GM18858 (cell line): ENCODE results near the gene MRM3.
"Not testable (repeated sequence)": the region's sequence is repeated elsewhere in the genome, so short reads cannot be mapped to it uniquely, and the experiment has no call there.

Experiments used
- ATAC-seq: cut with Tn5 transposase; IDR thresholded peaks from one replicate; pipeline ENCODE4 v1.9.1; 2021; ENCODE audit not compliant: unreplicated experiment

Gene MRM3

DNA sequence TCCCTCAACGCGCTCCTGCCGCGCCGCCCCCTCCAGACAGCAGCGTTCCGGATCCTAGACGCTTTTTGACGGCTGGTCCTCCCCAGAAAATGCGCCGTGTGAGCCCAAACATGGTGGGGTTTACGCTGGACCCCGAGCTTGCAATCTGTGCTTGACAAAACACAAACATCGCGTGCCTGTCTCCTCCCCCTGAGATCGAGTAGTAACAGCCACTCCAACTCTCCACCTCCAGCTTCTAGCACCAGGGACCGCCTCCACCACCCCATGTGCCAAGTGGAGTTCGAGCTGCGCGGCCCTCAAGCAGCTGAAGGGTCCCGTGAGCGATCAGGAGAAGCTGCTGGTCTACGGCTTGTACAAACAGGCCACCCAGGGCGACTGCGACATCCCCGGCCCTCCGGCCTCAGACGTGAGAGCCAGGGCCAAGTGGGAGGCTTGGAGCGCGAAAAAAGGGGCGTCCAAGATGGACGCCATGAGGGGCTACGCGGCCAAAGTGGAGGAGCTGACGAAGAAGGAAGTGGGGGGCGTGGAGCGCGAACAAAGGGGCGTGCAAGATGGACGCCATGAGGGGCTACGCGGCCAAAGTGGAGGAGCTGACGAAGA is 29.4 kb upstream of the MRM3 start:
- ATAC-seq = peak; percentile 11

- no peak for ATAC-seq
These were observed 28.7 kb upstream of the MRM3 start for GRCh38 chr17:753418-753817.

- not testable (repeated sequence) for ATAC-seq
These were observed 26.7 kb upstream of the MRM3 start for GRCh38 chr17:755319-755961.

DNA sequence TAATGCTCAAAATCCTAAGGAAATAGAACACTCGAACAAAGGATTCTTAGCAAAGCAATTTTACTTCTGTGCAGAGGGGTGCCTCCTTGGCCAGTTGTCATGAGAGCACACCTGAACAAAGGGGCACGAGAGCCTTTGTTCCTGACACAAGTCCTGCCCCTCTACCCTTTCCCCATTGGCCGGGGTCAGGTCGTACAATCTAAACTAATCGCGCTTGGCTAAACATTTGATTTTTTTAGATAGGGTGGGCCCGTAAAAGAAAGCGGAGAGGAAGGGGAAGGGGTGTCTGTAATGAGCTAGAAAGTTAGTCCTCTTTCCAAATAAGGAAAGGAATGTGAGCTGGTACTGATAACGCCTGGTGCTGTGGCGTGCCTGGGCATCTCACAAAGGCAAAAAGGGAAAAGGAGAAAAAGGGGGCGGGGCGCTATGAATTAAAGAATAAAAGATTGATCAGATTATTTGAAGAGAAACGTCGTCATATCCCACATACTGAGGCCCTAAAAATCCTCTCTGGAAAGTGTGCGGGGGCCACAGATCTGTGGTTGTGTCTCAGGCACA is 26.1 kb upstream of the MRM3 start:
- ATAC-seq = not testable (repeated sequence)

DNA sequence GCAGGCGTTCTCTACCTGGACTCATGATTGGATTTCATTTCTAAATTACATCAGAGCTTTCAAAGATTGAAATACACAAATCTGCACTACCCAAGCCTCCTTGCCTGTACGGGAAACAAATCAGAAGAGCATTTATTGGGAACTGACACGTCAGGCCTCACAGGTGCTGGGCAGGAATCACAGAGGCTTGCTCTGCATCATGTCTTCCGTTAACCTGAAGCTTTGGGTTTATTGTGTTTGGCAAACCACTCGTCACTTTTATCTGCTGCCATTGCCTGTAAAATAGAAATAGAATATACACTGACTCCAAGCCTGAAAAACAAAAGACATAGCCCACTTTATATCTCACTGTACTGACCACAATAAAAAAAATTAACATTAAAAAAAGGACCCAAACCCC is 22.2 kb upstream of the MRM3 start:
- ATAC-seq = no peak

GRCh38 chr17:760371-760770 is 21.8 kb upstream of the MRM3 start:
- no peak for ATAC-seq

DNA sequence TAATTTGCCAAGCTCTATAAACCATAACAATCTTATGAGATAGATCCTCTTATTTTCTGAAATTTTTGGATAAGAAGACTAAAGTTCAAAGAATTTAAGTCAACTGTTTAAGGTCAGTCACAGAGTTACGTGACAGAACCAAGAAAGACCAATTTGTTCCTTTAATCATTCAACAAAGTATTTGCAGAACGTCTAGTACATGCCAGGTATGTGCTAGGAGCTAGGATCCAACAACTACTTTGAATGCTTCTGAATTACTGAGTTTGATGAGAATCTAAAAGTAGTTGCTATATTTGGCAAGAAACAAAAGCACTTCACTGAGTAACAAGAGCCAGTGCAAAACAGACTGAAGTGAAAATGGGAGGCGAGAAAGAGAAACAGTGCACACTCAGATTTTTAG is 15.1 kb upstream of the MRM3 start:
- no peak for ATAC-seq

DNA sequence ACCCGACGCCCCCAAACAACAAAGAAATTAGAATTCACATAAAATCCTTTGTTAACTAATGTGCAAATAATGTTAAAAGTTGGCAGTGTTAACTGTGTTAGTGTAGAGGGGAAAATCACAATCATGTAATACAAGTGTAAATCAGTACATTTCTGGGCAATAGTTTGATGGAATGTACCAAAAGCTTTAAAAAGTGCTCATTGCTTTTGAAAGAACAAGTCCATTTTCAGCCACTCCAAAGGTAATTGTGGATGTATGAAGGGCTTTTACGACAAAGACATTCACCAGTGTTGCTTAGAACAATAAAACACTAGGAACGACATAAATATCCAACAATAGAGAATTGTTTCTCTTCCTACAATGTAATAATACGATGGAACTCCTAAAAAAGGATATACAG is 9.1 kb upstream of the MRM3 start:
- no peak for ATAC-seq

GRCh38 chr17:773467-774312 is 8.5 kb upstream of the MRM3 start:
- ATAC-seq = no peak

DNA sequence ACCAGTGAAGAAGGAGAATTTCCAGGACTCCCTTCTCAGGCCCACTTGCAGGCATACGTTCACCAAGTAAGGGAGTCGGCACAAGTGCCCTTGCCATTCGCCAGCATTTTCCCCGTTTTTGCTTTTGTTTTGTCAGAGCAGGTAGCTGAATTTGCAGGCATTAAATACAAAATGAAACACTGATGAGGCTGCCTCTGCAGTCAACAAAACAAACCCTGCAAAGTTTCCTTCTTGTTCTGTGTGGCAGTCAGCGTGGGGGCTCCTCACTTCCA is 7.9 kb upstream of the MRM3 start:
- no peak for ATAC-seq

DNA sequence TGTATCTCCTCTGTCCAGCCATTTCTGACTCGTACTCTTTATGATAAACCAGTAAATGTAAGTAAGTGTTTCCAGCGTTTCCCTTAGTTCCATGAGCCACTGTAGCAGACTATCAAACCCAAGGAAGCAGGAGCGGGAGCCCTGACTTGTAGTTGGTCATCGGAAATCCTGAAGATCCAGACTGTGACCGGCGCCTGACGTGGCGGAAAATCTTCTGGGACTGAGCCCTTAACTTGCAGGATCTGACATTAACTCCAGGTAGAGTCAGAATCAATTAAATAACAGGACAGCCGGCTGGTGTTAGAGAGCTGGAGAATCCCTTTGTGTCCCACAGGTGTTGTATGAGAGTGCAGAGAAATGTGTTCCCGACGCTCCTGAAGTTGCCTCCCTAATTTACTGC is 4.1 kb upstream of the MRM3 start:
- no peak for ATAC-seq

GRCh38 chr17:784143-784542 is 2.0 kb downstream of the MRM3 start:
- no peak for ATAC-seq

- not testable (repeated sequence) for ATAC-seq
These were observed 3.7 kb downstream of the MRM3 start for GRCh38 chr17:785901-786300.

DNA sequence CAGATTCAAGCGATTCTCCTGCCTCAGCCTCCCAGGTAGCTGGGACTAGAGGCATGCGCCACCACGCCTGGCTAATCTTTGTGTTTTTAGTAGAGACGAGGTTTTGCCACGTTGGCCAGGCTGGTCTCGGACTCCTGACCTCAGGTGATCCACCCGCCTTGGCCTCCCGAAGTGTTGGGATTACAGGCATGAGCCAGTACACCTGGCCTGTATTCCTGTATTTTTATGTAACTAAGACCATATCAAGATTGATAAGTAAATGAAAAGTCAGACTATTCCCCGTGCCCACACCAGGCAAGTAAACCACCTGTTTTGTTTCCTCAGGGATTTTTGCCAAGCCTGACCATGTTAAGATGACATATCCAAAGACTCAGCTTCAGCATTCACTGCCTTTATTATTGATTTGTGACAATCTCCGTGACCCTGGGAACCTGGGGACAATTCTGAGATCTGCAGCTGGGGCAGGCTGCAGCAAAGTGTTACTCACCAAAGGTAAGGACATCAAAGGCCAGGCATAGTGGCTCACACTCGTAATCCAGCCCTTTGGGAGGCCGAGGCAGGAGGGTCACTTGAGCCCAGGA is 5.6 kb downstream of the MRM3 start:
- ATAC-seq = no peak

DNA sequence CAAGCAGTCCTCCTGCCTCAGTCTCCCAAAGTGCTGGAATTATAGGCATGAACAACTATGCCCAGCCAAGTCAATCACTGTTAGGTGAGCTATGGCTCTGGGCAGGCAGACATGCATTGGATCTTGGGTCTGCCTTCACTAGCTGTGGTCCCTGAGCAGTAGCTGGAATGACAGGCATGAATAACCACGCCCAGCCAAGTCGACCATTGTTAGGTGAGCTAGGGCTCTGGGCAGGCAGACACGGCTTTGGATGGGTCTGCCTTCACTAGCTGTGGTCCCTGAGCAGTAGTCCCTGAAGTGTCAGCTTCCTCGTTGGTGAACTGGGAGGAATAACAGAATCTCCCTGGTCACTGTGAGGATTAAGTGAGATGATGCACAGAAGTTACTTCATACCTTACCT is 6.4 kb downstream of the MRM3 start:
- no peak for ATAC-seq

DNA sequence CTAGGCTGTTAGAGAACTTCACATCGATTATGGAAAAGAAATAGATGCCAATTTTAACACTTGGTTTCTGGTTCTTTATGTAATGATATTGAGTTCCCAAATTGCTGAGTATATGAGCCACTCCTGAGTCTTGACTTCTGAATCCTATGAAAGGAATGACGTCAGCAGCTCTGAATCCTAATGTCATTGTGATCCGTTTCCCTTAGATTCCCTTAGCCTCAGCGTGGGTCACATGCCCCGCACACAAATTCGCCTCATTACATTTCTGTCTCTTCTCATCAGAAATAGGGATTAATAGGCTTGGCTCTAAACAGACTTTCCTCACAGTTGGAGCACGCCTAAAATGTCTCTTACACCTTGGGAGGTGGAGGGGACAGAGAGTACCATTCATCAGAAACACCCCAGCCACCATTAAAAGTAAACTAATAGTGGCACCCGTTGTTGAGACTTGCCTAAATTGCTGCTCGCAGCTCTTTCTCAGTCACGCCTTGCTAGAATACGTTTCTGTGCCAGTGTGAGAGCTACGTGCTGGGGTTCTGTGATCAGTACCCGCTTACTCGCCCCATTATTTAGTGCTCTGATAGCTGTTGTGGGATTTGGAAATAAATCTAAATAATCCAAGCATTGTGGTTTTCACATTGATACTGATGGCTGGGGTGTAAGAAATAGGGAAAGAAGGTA is 7.1 kb downstream of the MRM3 start:
- no peak for ATAC-seq

GRCh38 chr17:789931-790873 is 8.0 kb downstream of the MRM3 start:
- ATAC-seq = not testable (repeated sequence)

DNA sequence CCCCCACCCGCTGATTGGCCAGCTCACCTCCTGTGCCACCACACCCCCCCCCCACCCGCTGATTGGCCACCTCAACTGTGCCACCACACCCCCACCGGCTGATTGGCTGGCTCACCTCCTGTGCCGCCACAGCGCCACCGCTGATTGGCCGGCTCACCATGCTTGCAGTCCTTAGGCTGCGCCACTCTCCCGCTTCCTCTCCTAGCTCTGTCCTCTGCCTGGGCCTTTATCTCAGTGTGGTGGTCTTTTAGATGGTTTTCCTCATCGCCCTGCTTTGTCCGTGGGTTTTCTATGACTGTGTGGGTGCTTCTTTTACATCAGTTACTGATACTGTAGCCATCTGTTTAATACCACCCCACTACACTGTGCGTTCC is 8.7 kb downstream of the MRM3 start:
- not testable (repeated sequence) for ATAC-seq

DNA sequence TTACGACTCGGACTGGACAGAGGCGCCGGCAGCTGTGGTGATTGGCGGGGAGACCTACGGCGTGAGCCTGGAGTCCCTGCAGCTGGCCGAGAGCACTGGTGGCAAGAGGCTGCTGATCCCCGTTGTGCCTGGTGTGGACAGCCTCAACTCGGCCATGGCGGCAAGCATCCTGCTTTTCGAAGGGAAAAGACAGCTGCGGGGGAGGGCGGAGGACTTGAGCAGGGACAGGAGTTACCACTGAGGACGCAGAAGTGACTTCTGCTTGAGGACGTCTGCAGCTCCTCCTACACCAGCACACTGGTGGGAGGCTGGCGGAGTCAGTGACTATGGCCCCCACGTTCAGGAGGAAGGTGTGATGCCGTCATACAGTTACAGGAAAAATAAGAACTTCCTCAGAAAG is 9.7 kb downstream of the MRM3 start:
- no peak for ATAC-seq

DNA sequence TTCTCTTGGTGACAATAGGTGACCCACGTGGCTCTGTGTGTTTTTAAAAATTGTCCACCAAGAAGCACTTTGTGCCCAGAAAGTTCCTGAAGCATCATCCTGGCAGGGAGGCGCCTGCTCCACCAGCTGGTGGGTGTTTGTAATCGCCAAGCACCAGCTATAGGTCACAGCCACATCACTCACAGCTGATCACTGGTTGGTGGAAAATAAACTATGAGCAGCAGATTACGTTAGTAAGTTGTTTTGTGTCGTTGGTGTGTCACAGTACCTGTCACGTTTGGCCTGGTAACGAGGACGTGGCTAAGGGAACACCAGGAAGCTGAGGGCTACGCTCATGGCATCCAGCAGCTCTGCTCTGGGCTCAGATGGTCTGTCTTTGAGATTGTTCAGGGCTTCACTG is 10.1 kb downstream of the MRM3 start:
- ATAC-seq = no peak
